Fibroblast of mammary gland (primary cell): ENCODE results near the gene MPIG6B.

Source experiments
- DNase-seq: peaks from one replicate; pipeline ENCODE4 v3.0.0-alpha.2; 2010; ENCODE audit warnings: low read depth
- H3K4me3 ChIP-seq: 2 replicates; pipeline ENCODE4 v1.5.1; 2011; ENCODE audit warnings: low read depth, mild to moderate bottlenecking, low read length, moderate library complexity; ENCODE audit not compliant: control insufficient read depth
- CTCF ChIP-seq: conservative IDR thresholded peaks from 2 replicates; pipeline ENCODE4 v1.5.1; 2011; ENCODE audit warnings: low read depth, low read length, inconsistent platforms; ENCODE audit not compliant: control insufficient read depth, insufficient read depth

Gene MPIG6B

GRCh38 chr6:31749301-31750036 is 26.3 kb downstream of the MPIG6B start:
- no peak overlapping the region for H3K4me3 ChIP-seq
- no peak for TF ChIP-seq CTCF
- DNase-seq, result no peak

GRCh38 chr6:31750411-31751022 is 27.3 kb downstream of the MPIG6B start:
- no peak for DNase-seq
- H3K4me3 ChIP-seq, result no peak overlapping the region
- no peak for TF ChIP-seq CTCF

GRCh38 chr6:31752739-31753319 is 29.7 kb downstream of the MPIG6B start:
- TF ChIP-seq CTCF, result no peak
- H3K4me3 ChIP-seq, result no peak overlapping the region
- DNase-seq, result peak; percentile 91

GRCh38 chr6:31758281-31758680 is 35.1 kb downstream of the MPIG6B start:
- no peak overlapping the region for H3K4me3 ChIP-seq
- no peak for TF ChIP-seq CTCF

GRCh38 chr6:31760790-31761189 is 37.6 kb downstream of the MPIG6B start:
- DNase-seq, result no peak
- H3K4me3 ChIP-seq, result no peak overlapping the region
- TF ChIP-seq CTCF, result no peak

More at GRCh38 chr6:31758281-31758680, 35.1 kb downstream of the MPIG6B start:
- DNase-seq, result no peak

- DNase-seq, result no peak
- H3K4me3 ChIP-seq, result no peak overlapping the region
- TF ChIP-seq CTCF, result no peak
Observed at GRCh38 chr6:31761343-31761742, 38.2 kb downstream of the MPIG6B start.
